DMS53 treated with DMSO at 0.1 percent for 48 hours (cell line): ENCODE data around the gene MED13L.

Experiments used
- DNase-seq: peaks from one replicate; lab custom pipeline; 2025; ENCODE audit not compliant: unreplicated experiment; lab: John Stamatoyannopoulos, UW

The MED13L gene

GRCh38 chr12:116277467-116278278 is at the start of gene MED13L:
Gene MED13L, minus strand, starts transcription at chr12:116277693. Its CDS starts 562 bp downstream, at chr12:116277131.
- peak; percentile 84 for DNase-seq

GRCh38 chr12:116325336-116325664 is 47.8 kb upstream of the MED13L start:
- peak; percentile 13 for DNase-seq

GRCh38 chr12:116324654-116325335 is 47.3 kb upstream of the MED13L start:
- DNase-seq = no peak

DNA sequence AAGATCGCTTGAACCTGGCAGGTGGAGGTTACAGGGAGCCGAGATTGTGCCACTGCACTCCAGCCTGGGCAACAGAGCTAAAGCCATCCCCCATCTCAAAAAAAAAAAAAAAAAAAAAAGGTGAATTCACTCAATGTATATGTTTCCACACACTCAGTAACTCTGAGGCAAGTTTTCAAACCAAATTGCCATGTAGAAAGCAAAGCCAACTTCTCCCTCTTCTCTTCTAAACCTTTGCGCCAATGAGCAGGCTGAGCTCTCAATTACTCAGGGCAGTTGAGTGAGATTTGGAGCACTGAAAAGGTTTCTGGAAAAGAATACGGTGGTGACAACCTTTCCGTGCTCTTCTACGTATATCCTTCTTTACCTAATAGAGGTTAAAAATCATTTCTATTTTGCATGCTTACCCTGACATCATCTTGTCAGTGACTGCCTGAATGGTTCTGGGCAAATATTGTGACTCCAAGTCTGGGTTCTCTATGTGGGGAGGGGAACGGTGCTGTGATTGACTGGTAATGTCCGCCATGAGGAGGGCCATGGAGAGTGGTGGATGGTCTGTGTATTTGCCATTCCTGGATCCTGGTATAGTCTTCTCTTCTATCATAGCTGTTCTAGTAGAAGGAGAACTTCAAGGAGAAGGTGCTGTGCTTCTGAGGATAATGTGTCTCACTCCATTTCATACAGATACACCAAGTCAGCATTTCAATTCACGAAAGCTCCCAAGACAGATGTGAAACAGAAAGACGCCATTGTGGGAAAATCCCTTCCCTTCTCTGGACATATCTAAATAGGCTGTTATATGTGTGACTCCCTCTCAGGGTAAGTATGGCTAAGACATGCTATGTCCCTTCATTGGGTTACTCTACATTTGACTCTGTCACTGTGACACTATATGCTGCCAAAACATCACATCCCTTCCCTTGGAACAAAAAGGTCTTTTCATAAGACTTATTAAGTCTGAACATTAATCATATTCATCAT is 46.2 kb upstream of the MED13L start:
- no peak for DNase-seq

DNA sequence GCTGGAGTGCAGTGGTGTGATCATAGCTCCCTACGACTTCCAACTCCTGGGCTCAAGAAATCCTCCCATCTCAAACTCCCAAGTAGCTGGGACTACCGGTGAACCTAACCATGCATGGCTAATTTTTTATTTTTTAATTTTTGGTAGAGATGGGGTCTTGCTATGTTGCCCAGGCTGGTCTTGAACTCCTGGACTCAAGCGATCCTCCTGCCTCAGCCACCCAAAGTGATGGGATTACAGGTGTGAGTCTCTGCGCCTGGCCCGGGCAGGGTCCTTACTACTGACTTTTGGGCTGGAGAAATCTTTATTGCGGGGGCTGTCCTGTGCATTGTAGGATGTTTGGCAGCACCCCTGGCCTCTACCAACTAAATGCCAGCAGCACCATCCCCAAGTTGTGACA is 44.4 kb upstream of the MED13L start:
- no peak for DNase-seq

GRCh38 chr12:116320791-116321217 is 43.3 kb upstream of the MED13L start:
- DNase-seq = no peak

DNA sequence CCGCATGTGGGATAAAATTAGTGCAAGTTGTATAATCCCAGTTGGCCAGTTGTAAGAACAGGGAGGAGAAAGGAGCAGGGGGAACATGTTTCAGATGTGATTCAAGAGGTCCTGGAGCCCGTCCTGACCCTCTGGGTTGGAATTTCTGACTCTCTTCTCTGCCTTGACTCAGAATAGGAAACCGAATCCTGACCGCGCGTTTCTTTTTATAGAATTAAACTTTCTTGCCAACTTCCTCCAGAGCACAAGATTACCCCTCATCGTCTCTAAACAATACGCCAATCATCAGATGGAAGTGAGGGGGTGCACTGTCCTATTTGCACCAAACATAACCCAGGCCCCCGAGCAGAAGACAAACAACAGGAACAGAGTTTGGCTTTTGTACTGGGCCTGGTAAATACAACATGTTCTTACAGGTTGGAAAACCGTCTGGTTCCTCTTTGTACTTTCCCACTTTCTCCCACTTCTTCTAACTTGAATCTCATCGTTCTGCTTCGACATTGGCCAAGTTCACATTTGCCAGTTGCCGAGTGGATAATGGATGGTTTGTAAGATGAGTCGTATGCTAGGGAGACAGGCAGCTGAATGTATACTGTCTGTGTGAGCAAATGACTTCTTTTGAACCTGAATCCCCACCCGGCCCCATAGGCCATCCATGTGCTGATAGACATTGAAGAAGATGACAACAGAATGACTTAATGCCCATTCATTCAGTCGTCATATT is 42.6 kb upstream of the MED13L start:
- no peak for DNase-seq

- DNase-seq = no peak
These were observed 41.9 kb upstream of the MED13L start for GRCh38 chr12:116319233-116319897.

DNA sequence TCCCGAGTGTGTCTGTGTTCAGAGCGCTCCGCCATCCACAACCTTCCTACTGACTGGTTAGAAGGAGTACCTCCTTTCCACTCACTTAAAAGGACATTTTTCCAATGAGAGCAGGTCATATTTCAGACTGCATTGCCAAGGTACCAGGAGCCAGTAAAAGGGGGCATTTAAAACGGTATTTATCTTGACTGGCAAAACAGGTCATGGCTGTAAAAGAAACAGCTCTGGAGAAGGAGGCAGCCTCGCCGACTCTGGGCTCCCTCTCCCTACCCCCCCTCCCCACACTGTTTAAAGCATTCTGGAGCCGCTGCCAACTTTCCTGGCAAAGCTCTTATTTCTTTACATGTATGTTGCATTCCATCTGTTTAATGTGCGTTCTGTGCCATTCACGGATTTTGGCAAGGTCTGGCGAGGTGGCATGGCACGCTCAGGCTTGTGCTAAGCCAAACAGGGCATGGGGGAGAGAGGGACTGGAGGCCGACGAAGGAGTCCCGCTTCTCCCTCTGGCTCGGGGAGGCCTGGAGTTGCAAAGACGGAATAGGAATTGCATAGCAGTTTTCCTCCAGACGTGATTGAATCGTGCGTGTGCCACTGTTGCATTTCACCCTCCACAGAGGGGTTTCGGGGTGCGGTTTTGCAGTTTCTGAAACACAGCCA is 41.2 kb upstream of the MED13L start:
- DNase-seq = no peak

- DNase-seq = no peak
These were observed 40.6 kb upstream of the MED13L start for GRCh38 chr12:116317986-116318575.

- no peak for DNase-seq
These were observed 39.6 kb upstream of the MED13L start for GRCh38 chr12:116317139-116317538.

- no peak for DNase-seq
These were observed 37.0 kb upstream of the MED13L start for GRCh38 chr12:116314477-116314876.

- no peak for DNase-seq
These were observed 35.9 kb upstream of the MED13L start for GRCh38 chr12:116313194-116313927.

- no peak for DNase-seq
These were observed 32.6 kb upstream of the MED13L start for GRCh38 chr12:116310082-116310481.

DNA sequence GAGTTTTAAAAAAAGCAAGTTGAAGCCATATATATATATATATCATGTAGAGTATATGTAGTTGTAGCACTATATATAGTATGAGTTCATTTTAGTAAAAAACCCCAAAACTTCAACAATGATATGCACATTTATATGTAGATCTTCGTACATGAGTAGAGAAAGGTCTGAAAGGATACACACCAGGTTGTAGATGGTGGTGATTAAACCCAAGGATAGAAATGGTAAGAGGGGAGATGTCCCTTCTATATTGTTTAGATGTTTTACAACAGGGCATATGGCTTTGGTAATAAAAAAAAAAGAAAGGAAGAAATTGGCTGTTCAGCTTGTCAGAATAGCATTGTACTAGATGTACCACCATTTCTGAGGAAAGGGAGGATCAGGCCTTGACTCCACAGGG is 31.9 kb upstream of the MED13L start:
- DNase-seq = no peak

DNA sequence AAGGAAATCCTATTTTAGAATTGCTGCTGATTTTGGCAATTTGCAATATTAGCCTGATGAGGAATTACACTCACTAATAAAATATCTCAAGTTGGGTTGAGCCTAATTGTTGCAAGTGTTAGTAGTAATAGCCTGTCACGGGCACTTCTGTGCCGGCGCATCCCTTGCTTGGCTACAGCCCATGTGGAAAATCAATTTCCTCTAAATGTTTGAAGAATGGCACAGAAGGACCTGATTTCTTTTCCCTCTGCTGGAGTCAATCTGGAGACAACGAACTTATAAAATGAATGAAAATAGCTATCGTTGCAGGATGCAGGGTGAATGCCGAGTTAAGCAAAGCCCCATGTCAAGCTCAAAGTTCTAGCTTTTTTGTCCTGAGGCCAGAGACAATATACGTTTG is 31.2 kb upstream of the MED13L start:
- DNase-seq = no peak

DNA sequence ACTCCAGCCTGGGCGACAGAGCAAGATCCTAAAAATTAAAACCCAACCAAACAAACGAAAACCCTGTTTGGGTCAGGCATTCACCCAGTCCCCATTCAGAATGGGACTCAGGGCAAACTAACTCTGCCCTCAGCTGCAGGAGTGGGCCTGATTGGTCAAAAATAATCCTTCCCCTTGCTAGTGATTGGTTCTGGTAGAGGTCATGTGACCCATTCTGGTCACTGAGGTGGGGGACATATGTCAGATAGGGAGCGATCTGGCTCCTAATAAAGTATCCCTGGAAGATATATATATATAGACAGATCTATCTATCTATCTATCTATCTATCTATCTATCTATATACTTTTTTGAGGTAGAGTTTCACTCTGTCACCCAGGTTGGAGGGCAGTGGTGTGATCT is 29.5 kb upstream of the MED13L start:
- DNase-seq = no peak

DNA sequence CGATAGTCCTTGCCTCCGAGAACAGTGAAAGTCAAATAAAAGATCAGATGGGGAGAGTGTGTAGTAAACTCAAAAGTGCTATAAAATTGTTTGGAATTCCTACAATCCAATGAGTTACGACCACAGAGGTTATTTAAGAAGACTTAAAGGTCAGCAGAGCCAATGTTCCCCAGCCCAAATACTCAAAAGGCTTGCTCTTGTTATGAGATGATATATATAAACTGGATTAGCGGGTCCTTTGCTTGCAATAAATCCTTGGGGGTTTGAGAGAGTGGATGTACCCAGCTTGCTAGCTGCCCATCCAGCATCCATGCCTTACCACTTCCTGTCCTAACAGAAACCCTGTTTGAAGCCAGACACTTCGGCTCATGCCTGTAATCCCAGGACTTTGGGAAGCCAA is 29.0 kb upstream of the MED13L start:
- DNase-seq = no peak

DNA sequence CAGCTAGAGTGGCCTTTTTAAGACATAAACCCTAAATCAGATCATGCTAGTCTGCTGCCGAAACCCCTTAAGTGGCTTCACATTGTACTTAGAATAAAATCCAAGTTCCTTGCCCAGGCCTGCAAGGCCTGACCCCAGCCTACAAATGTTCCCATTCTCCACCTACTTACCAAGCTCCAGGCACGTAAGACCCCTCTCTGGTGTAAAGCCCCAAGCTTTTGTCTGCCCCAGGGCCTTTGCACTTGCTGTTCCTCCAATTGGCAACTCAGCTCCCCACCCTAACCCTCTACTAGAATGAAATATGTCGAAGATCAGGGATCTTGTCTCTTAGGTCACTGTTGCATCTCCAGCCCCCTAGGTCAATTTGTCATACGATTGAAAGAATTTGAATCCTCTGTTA is 27.1 kb upstream of the MED13L start:
- DNase-seq = no peak
